Endothelial cell of umbilical vein (primary cell): ENCODE measurements around the gene ADIPOR2. TPM values are rescaled to one million over a fixed set of nuclear protein-coding genes. Genes with fewer than 3 reads are reported as not detected.

Experiments used
- BruUV-seq: library from RNA; stranded (reverse); fragments of 400-500 nt; replicated peaks from 2 replicates; lab custom pipeline; 2021; lab: Mats Ljungman, UMichigan
- CTCF ChIA-PET: fragments of 300-600, 350-600 bp; sonication (Branson Sonifier 250); formaldehyde crosslinking; loops from one replicate; lab custom pipeline; 2021; ENCODE audit warnings: antibody characterized with exemption, inconsistent platforms; lab: Charles Lee
- POLR2A ChIA-PET: fragments of 300-600, 350-600 bp; sonication (Branson Sonifier 250); formaldehyde crosslinking; loops from one replicate; lab custom pipeline; 2021; ENCODE audit warnings: antibody characterized with exemption, inconsistent platforms; lab: Charles Lee
- DNase-seq: peaks from one replicate; pipeline ENCODE4 v3.0.0-alpha.2; 2011; ENCODE audit warnings: low read depth, low spot score
- FAIRE-seq: peaks from 2 replicates; lab custom pipeline; 2011; peaks lifted over from hg19 to GRCh38; lab: Jason Lieb, UNC
- H2AFZ ChIP-seq: 2 replicates; pipeline ENCODE4 v1.6.0; 2012; ENCODE audit warnings: low read depth, low read length, control low read depth, inconsistent platforms
- H3K27ac ChIP-seq: 2 replicates; pipeline ENCODE4 v1.5.1; 2011; ENCODE audit warnings: low read depth, mild to moderate bottlenecking, control low read depth, low read length, moderate library complexity; ENCODE audit not compliant: insufficient read depth
- H3K27me3 ChIP-seq, 2 experiments: 2 replicates each; pipeline versions ENCODE4 v1.6.0 to v1.6.1; 2011; ENCODE audit warnings: low read length in 2 of 2, mixed read lengths in 1 of 2; ENCODE audit not compliant: control insufficient read depth in 2 of 2, insufficient read depth in 2 of 2
- H3K36me3 ChIP-seq, 2 experiments: 2 replicates in 1 of 2; 3 replicates in 1 of 2; pipeline ENCODE4 v1.5.1; 2011; ENCODE audit warnings: low read length in 2 of 2, mild to moderate bottlenecking in 1 of 2, moderate library complexity in 1 of 2; ENCODE audit not compliant: control insufficient read depth in 2 of 2, insufficient read depth in 2 of 2; ENCODE audit errors: extremely low read depth in 1 of 2
- H3K4me1 ChIP-seq: 3 replicates; pipeline ENCODE4 v1.5.1; 2011; ENCODE audit warnings: mild to moderate bottlenecking, low read length; ENCODE audit not compliant: control insufficient read depth, insufficient read depth; ENCODE audit errors: extremely low read depth
- H3K4me2 ChIP-seq: 2 replicates; pipeline ENCODE4 v1.6.1; 2011; ENCODE audit warnings: low read length, control low read depth, mixed read lengths; ENCODE audit not compliant: insufficient read depth
- H3K4me3 ChIP-seq, 3 experiments: fragments of 200-600 bp in 1 of 3; sonication (generic), shearing (Covaris generic) in 1 of 3; replicated peaks in 1 of 3; 2 replicates each; pipeline ENCODE4 v1.5.1; 2011 to 2016; ENCODE audit warnings: control low read depth in 3 of 3, low read length in 3 of 3, mild to moderate bottlenecking in 2 of 3, inconsistent platforms in 1 of 3, low read depth in 1 of 3, moderate library complexity in 1 of 3; ENCODE audit not compliant: insufficient read depth in 1 of 3
- H3K79me2 ChIP-seq: 2 replicates; pipeline ENCODE4 v1.6.0; 2012; ENCODE audit warnings: low read length, inconsistent platforms; ENCODE audit not compliant: control insufficient read depth, insufficient read depth
- H3K9ac ChIP-seq: replicated peaks from 2 replicates; pipeline ENCODE3; 2011; ENCODE audit warnings: low read length, control low read depth; ENCODE audit not compliant: insufficient read depth; ENCODE audit errors: extremely low read depth
- H3K9me1 ChIP-seq: replicated peaks from 3 replicates; pipeline ENCODE4 v1.6.0; 2011; ENCODE audit warnings: mild to moderate bottlenecking, low read length; ENCODE audit not compliant: control insufficient read depth, insufficient read depth; ENCODE audit errors: extremely low read depth
- H3K9me3 ChIP-seq: replicated peaks from 2 replicates; pipeline ENCODE4 v1.5.1; 2012; ENCODE audit warnings: low read length, inconsistent platforms; ENCODE audit not compliant: control insufficient read depth, insufficient read depth
- H4K20me1 ChIP-seq: replicated peaks from 2 replicates; pipeline ENCODE3; 2011; ENCODE audit warnings: mild to moderate bottlenecking, low read length; ENCODE audit not compliant: control insufficient read depth, insufficient read depth; ENCODE audit errors: extremely low read depth
- EZH2 ChIP-seq: IDR thresholded peaks from 2 replicates; pipeline ENCODE4 v1.6.1; 2012; ENCODE audit warnings: borderline replicate concordance, low read depth, mild to moderate bottlenecking, moderate library complexity, low read length, inconsistent platforms; ENCODE audit not compliant: severe bottlenecking
- FOS ChIP-seq: IDR thresholded peaks from 2 replicates; pipeline ENCODE4 v1.6.1; 2011; ENCODE audit warnings: mild to moderate bottlenecking, low read length, moderate library complexity, borderline replicate concordance; ENCODE audit not compliant: insufficient read depth
- GATA2 ChIP-seq: IDR thresholded peaks from 2 replicates; pipeline ENCODE4 v1.7.0; 2011; ENCODE audit warnings: low read depth, mild to moderate bottlenecking, moderate library complexity, mixed read lengths, low read length; ENCODE audit not compliant: insufficient read length, insufficient read depth
- JUN ChIP-seq: IDR thresholded peaks from 2 replicates; pipeline ENCODE4 v1.6.1; 2011; ENCODE audit warnings: borderline replicate concordance, low read depth; ENCODE audit not compliant: insufficient read length, insufficient read depth
- MYC ChIP-seq: IDR thresholded peaks from one replicate; pipeline ENCODE4 v1.6.1; 2011; ENCODE audit warnings: mild to moderate bottlenecking, low read depth, low read length
- POLR2A ChIP-seq: IDR thresholded peaks from 2 replicates; pipeline ENCODE4 v1.6.1; 2012; ENCODE audit warnings: low read depth, mild to moderate bottlenecking, control low read depth, low read length
- POLR2AphosphoS5 ChIP-seq: IDR thresholded peaks from 2 replicates; pipeline ENCODE4 v1.6.1; 2012; ENCODE audit warnings: low read depth, mild to moderate bottlenecking, control low read depth, low read length, moderate library complexity; ENCODE audit not compliant: insufficient read depth
- dilution Hi-C: fragments of 300-500 bp; cut with MboI; formaldehyde crosslinking; loops from one replicate; pipeline ENCODE4 v1.15.0; 2019; ENCODE audit warnings: low sequenced_read_pairs; ENCODE audit not compliant: extremely low pct_ligation_motif_present
- intact Hi-C: fragments of 100-400 bp; cut with micrococcal nuclease; formaldehyde crosslinking; loops from one replicate; pipeline ENCODE4 v1.10.0; 2022
- polyA plus RNA-seq, 4 experiments: library from polyadenylated mRNA; depleted of rRNA in 3 of 4; stranded (reverse) in 3 of 4; unstranded in 1 of 4; fragments of >200 nt; gene quantifications; 2 replicates each; pipeline versions ENCODE4 v1.2.1 to v1.2.3, GENCODE V29; 2011 to 2012; ENCODE audit warnings: missing spikeins in 1 of 4
- total RNA-seq: library from RNA; stranded (reverse); gene quantifications from 2 replicates; pipeline ENCODE4 v1.2.3, GENCODE V29; 2021
- TF ChIP-seq, protein P1 (sequence below), 2 donors: IDR thresholded peaks; 1 replicate in 1 of 2; 2 replicates in 1 of 2; pipeline ENCODE4 v1.5.1; 2011; ENCODE audit warnings: low read length in 2 of 2, mild to moderate bottlenecking in 2 of 2, moderate library complexity in 2 of 2, control low read depth in 1 of 2, inconsistent platforms in 1 of 2, low read depth in 1 of 2; ENCODE audit not compliant: insufficient read depth in 1 of 2; ENCODE audit errors: extremely low read depth in 1 of 2
- TF ChIP-seq, protein P2 (sequence below): IDR thresholded peaks from 2 replicates; pipeline ENCODE4 v1.6.1; 2011; ENCODE audit not compliant: insufficient read depth, insufficient read length

ADIPOR2 gene
- total and polyA plus RNA-seq, 2 donors (not counting 3 experiments of a cell fraction or from before 2014, with no cell fraction given), result 22.5 to 57.3 TPM

DNA sequence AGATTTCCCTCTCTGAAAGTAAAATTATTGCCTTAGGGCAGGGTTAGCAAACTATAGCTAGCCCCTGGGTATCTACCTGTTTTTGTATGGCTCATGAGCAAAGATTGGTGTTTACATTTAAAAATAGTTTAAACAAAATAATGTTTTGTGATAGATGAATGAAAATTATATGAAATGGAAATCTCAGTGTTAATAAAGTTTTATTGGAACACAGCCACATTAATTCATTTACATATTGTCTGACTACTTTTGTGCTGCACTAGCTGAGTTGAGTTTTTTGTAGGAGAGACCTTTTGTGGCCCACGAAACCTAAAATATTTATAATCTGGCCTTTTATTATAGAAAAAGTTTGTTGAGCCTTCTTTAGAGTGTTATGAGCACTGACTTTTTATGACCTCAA is 48.5 kb downstream of the ADIPOR2 start:
- H3K4me1 ChIP-seq, result peaks cover 5% of the 10 kb centered on the region
- H3K9ac ChIP-seq, result no peak overlapping the region
- no TSS peak for BruUV-seq
- H3K4me2 ChIP-seq, result no peak overlapping the region
- no peaks in the 10 kb centered on the region for H4K20me1 ChIP-seq
- no peak overlapping the region for H3K4me3 ChIP-seq
- intact Hi-C loops, result no loop called here
- no peaks in the 10 kb centered on the region for H3K9me1 ChIP-seq
- no peaks in the 10 kb centered on the region for H3K36me3 ChIP-seq
- TF ChIP-seq GATA2, result no peak
- no peak for TF ChIP-seq MYC
- TF ChIP-seq, protein P1, sequence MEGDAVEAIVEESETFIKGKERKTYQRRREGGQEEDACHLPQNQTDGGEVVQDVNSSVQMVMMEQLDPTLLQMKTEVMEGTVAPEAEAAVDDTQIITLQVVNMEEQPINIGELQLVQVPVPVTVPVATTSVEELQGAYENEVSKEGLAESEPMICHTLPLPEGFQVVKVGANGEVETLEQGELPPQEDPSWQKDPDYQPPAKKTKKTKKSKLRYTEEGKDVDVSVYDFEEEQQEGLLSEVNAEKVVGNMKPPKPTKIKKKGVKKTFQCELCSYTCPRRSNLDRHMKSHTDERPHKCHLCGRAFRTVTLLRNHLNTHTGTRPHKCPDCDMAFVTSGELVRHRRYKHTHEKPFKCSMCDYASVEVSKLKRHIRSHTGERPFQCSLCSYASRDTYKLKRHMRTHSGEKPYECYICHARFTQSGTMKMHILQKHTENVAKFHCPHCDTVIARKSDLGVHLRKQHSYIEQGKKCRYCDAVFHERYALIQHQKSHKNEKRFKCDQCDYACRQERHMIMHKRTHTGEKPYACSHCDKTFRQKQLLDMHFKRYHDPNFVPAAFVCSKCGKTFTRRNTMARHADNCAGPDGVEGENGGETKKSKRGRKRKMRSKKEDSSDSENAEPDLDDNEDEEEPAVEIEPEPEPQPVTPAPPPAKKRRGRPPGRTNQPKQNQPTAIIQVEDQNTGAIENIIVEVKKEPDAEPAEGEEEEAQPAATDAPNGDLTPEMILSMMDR (IDR thresholded peaks at IDR 0.05; ENCODE audit: extremely low read depth in 1 of 2, insufficient read depth in 1 of 2, low read depth in 1 of 2, low read length in 2 of 2), result no peak
- TF ChIP-seq FOS, result no peak
- no peak for TF ChIP-seq POLR2A
- no peak for TF ChIP-seq EZH2
- TF ChIP-seq POLR2AphosphoS5, result no peak
- TF ChIP-seq, protein P2, sequence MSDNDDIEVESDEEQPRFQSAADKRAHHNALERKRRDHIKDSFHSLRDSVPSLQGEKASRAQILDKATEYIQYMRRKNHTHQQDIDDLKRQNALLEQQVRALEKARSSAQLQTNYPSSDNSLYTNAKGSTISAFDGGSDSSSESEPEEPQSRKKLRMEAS, result no peak
- no peak for TF ChIP-seq JUN
- no peak overlapping the region for H3K27ac ChIP-seq
- FAIRE-seq (no peak), DNase-seq (no peak)
- no peaks in the 10 kb centered on the region for H3K27me3 ChIP-seq
- no peaks in the 10 kb centered on the region for H3K9me3 ChIP-seq
- ChIA-PET POLR2A (no interaction called here), CTCF (interaction anchor here (1.0 to 1.2 kb wide), 2 partner anchors 86 to 201 kb away, joined by 3 read pairs; no protein-coding TSS in a partner anchor)
- dilution Hi-C loops, result no loop called here
- H2AFZ ChIP-seq, result no peak overlapping the region
- H3K79me2 ChIP-seq, result peaks cover 43% of the 10 kb centered on the region
